Activated gamma-delta T cell treated with anti-CD3 and anti-CD28 coated beads, Interleukin-2, amount 50 U/mL, for 16 hours (primary cell): ENCODE data around the gene SLC47A2.
A peak's percentile ranks its signal among the peaks of the same experiment; 100 is the strongest.

Source experiments
- DNase-seq: peaks from one replicate; pipeline ENCODE4 v3.0.0-alpha.2; 2020; ENCODE audit warnings: low read depth

Gene SLC47A2

DNA sequence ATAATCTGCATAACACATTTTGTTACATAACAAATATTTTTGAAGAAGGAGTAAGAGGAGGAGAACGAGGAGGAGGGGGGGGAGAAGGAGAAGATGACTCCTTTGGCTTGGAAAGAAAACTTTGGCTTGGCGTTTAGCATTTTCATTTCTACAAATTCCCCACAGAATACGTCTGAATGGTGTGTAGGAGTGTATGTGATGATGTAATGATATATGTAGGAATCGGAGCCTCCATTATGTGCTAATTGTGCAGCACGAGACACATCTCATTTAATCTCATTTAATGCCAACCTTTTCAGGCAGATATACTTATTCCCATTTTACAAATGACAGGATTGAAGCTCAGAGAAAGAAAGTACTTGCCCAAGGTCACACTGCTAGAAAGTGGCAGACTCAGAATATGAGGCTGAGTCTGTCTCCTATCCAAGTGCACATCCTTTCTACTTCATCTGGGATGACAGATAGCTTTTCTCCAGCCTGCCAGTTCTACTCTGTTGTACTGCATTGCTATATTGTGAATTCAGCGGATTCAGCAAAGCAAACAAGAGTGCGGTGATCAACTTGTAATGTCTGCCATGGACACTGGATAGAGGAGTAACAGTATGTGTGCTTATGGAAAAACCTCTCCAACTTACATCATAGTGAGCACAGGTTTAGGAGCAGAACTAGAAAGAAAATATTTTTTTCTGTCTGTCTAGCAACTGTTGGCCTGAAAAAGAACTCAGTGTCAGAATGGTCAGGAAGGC lies 10.4 kb upstream of the SLC47A2 start:
- no peak for DNase-seq

DNA sequence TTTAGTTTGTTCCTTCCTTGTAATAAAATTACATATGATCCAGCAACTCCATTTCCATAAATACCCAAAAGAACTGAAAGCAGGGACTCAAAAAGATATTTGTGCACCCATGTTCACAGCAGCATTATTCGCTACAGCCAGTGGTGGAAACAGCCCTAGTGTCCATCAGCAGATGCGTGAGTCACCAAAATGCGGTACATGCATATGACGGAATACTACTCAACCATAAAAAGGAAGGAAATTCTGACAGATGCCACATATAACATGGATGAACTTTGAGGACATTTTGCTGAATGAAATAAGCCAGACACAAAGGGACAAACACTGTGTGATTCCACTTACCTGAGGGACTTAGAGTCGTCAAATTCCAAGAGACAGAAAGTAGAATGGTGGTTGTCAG lies 9.1 kb upstream of the SLC47A2 start:
- DNase-seq: no peak

DNA sequence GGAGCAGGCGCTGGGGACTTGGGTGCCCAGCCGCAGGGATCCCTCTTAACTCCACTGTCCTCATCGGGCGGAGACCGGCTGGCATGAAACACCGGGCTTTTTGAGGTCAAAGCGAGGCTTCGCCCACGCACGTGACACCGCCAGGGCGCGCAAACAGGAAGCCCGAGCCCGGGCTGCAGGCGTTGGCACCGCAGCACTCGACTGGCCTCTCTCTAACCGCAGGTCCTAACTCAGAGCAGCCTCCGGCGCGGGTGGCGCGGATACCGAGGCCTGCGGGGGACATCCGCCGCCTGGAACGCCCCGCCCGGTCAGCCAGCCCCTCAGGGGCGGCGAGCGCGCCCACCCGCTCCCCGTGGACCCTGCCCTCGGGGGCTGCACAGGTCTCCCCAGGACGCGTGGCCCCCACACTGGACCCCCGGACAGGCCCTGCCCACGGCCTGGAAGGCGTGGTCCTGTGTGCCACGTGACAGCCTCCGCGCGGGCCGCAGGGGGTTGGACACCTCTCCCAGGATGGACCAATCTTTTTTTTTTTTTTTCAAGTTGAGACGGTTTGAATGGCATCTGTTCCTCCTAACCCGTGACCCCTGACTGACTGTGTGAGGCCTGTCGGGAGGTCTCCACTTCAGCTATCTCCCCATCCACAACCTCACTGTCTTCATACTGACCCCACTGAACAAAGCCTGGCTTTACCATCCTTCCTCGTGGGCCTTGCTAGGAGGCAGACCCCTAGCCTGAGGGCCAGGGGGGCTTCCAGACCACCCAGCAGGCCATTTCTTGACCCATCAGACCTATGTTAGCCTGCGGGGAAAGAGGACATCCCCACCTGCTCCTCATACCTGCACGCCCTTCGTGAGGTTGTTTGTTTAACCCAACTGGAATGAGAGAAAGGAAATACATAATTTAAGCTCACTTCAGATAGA lies 8.4 kb upstream of the SLC47A2 start:
- peak; percentile 18 for DNase-seq

DNA sequence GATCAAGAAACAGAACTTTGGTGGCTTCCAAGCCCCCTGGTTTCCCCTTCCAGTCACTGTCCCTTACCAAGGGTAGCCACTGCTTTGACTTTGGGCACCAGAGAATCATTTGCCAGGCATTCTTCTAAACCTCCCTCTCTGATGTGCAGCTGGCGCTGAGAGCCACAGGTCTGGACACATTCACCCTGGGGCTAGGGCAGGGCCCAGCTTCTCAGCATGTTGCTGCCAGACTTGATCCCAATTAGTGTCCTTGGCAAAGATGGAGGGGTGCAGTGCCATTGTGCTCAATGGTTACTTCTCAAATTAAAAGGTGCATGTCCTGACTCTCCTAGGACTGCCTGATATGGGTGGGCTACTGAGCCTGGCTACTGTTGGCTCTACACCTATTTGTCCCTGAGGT lies 7.6 kb upstream of the SLC47A2 start:
- DNase-seq: no peak

DNA sequence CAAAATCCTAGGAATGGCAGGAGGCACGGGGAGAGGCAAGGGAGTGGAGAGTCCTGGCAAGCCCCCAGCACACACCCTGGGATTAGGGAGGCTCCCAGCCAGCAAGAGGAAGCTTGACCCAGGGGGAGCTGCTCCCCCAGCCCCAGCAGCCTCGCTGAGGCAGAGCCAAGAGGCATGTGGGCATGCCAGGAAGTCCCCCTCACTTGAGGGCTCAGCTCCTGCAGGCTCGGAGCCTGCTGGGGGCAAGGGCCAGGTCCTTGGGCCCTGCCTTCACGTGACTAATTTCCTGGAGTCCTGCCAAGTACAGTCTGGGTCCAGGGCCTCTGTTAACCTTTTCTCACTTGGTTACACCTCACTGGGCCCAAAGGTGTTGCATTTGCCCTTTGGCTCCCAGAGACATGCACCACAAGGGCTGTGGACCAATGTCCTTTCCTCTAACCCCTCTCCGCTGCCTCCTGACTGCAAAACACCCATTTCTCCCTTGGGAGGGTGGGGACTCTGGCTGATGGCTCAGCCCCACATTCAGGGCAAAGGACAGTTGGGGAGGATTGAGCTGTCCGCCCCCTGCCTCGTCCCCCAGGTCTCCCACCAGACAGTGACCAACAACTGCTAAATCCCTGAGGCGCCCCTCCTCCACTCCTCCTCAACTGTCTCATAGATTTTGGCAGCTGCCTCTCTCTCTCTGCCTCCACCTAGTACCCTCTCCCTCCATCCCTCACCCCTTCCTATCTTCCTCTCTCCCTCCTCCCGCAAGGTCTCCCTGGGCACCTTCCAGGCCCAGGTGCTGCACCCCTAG lies 4.4 kb upstream of the SLC47A2 start:
- DNase-seq: no peak

DNA sequence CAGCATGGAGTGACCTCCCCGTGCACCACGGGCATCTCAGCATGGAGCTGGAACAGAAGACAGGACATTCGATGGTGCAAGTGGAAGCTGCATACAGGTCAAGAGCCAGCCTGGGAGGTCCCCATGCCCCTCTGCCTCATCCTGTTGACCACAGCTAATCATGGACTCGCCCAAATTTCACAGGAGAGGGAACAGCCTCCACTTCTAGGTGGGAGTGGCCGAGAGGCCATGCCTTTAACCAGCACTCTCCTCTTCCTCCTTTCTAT lies 3.8 kb upstream of the SLC47A2 start:
- no peak for DNase-seq

DNA sequence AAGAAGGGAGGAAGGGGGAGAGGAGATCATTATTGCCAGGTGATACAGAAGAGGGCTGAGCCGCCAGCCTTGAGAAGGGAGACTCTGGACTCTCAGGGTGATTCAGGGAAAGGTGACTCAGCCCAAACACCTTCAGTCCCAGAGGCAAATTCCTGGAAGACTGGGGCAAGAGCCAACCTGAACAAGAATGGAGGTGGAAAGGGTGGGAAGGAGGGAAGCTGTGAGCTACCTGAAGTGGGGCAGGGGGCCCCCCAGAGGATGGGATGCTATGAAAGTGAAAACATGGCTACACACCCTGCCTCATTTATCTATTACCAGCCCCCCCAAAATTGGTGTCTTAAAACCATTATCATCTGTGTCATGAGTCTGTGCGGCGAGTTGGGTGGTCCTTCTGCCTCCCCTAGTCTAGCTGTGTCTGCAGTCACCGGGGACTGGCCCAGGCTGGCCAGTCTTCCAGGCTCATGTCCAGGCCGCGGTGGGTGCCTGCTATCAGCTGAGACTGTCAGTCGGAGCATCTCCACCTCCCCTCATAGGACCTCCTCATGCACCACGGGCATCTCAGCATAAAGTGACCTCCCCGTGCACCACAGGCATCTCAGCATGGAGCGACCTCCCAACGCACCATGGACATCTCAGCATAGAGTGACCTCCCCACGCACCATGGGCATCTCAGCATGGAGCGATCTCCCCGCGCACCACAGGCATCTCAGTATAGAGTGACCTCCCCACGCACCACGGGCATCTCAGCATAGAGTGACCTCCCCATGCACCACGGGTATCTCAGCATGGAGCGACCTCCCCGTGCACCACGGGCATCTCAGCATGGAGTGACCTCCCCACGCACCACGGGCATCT lies 3.2 kb upstream of the SLC47A2 start:
- no peak for DNase-seq

DNA sequence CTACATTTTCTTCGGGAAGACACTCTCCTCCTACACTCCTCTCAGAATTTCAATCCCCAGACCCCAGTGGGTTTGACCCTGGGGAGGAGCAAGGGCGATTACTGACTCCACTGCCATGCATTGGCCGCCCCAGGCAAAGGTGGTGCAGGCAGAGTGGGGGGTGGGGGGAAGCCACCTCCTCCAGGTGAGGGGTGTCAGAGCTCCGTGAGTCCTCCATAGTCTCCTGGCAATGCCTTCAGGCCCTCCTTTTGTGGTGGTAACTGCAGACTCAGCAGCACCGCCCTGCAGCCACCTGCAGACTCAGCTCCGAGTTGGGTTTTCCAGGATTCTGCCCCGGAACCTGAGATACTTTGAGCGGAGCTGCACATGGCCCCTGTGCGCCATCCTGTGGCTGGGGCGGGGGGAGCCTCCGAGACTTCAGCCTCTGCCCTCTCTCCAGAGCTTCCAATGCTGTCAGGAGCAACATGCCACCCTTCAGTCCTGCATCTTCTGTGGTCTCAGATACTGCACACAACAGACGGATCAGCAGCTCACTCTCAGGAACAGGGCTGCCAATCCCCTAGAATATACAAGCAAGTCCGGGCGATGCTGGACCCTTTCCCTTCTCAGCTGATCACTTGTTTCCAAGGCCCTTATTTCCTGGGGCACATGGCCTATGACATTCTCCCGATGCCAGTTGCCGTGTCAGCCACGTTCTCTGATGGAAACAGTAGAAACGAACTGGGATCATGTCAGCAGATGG lies 2.4 kb upstream of the SLC47A2 start:
- no peak for DNase-seq

DNA sequence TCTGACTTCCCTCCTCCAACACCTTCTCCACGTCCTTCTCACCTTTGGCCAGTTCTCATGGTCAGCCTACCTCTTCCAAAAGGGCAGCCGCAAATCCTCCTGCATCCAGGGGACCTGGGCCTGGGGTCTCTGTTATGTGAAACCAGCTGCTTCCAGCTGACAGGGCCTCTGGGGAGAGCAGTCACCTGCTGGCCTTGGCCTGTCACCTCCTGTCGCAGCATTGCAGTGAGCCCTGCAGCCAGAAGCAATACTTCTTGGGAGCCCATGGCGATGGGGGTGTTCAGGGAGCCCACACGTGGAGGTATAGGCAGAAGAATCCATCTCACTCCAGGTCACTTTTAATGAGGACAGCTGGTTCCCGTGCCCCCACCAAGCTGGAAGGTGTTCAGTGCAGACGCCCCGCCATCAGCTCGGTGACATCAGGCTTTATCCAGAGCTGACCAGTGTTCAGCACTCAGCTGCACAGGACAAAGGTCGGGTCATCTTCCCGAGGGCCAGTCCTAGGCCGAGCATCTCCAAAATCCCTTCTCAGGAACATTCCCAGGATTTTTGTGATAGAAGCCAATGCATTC lies 1.7 kb upstream of the SLC47A2 start:
- DNase-seq: no peak

DNA sequence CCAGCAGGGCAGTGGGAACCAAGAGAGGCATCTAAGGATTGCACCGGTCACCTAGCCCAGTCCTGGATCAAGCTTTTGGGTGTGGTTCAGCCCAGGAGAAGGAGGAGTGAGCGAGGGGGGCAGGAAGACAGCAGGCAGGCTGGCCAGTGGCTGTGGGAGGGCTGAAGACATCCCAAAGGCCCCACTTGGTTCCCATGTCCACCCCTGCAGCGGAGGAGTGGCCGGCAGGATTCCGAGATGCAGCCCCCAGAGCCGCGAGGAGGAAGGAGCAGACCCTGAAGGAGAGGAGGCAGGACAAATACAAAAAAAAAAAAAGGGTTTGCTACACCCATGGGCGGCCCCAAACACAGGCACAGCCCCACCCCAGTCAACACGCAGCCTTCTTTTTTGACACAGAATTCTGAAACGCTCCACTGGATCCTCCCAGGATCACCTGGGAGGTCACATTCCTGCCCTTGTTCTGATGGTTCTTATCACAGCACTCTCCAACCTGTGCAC lies 1.1 kb upstream of the SLC47A2 start:
- no peak for DNase-seq

DNA sequence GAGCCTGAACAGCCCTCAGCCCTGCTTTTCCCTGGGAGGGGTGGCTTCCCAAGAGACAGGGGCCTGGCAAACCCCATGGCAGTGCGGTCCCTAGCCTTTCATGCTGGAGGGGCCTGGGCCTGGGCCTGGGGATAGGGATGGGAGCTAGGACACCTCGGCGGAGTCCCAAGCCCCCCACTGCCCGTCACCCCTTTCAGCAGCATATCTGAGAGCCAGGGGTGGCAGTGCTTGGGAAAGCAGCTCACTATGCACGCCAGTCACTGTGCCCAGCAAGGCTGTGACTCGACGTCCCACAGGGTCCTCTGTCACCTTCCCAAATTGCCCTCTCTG lies 612 bp upstream of the SLC47A2 start:
- no peak for DNase-seq

DNA sequence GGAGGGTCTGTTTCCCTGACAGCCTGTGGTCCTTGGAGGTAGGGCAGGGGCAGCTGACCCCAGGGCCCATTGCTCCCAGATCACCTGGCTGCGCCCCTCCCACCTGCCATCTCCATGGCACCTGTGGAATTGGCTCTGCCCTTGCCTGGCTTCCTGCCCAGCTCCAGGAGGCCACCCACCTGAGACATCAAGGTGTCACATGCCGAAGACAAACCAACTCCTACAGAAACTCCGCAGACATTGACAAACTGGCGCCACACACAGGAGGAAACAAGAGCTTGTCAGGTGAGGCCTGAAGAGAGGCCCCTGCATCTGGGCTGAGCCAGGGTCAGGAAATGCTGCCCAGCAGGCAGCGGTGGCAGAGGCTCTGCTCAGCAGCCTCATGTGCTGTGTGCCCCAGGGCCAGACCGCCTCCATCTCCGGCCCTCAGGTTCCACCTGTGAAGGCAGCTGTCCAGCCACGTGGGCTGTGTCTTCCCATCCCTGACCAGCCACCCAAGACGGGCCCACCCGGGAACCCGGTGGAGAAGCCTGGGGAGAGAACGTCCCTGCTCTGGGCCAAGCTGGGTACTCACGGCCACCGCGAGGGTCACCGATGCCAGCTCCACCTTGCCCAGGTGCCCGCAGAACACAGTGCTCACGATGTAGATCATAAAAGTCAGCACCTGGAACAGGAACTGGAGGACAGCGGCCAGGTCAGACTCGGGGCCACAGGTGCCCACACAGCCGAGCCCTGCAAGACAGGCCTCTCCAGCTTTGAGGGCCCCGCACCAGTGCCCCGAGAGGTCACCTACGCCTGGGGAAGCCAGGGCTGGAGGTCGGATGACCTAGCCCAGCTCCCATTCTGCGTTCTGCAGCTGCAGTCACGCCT lies 1.6 kb downstream of the SLC47A2 start:
- no peak for DNase-seq

DNA sequence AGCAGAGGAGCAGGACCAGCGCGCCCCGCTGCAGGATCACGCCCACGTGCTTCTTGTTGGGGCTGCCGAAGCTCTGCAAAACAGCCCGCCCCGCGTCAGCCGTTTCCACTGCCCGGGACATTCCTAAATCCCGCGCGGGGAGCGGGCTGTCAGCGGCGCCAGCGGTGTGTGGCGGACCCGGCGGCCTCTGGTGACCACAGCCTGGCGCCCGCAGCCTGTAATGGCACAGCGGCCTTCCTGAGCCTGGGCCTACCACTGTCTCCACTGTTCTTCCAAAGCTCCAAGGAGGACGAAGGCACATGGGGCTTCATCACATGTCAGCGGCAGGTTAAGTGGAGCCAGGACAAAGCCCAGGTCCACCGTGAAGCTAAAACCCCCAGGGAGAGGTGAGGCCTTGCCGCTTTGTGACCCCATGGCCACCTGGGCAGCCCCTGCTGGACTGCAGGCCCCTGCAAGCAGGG lies 2.5 kb downstream of the SLC47A2 start:
- DNase-seq: no peak

DNA sequence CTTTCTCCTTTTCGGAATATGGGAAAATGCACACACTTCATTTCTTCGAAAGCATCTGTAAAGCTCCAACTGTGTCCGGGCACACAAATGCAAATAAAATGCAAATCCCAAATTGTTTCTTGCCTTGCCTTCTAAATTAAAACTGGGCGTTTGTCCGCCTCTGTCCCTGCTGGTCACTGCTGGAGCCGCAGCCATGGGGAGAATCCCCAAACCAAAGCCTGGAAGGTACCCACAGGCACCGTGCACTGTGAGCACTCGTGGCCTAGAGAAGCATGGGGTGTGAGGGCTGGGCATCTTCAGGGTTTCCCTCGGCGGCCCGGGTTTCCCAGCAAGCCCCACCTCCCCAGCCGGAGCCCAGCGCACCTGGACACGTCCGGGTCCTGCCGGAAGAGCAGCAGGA lies 2.9 kb downstream of the SLC47A2 start:
- DNase-seq: no peak

DNA sequence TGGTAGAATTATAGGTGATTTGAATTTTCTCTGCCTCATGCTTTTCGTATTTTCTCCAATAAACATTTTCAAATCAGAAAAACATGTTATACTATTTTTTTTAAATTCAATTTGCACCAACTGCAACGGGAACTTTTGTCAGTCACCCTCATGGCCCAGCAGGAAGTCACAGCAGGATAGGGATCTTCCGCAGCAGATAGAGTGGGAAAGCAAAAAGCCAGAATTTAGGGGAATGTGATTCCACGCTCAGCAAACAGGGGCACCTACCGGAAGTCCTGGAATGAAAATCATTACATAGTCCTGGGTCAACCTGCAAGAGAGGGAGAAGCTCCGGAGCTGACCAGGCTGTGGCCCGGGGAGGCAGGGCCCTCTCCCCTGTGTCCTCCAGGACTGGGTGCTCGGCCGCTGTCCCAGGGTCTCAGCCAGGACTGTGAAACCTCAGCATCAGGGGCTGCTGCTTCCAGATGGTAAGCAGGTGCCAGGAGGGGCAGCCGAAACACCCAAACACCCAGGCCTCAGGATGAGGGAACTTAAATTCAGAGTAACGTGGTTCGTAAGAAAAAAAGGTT lies 3.9 kb downstream of the SLC47A2 start:
- no peak for DNase-seq

DNA sequence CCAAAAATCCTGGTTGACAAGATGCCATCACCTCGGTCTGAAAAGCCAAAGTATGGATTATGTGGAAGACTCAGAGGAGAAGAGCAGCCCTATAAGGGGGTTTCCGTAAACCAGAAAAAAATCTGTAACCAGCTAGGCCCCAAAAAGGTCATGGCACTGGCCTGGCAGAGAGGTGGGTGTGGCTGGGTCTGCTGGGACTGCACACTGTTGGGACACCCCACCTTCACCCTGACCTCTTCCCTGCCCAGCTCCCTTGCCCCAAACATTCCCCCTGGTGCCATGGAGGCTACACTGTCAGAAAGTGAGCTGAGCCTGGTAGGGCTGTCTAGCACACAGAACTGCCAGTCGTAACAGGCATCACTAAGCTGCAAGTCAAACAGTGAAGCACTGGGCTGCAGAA lies 6.5 kb downstream of the SLC47A2 start:
- DNase-seq: no peak

DNA sequence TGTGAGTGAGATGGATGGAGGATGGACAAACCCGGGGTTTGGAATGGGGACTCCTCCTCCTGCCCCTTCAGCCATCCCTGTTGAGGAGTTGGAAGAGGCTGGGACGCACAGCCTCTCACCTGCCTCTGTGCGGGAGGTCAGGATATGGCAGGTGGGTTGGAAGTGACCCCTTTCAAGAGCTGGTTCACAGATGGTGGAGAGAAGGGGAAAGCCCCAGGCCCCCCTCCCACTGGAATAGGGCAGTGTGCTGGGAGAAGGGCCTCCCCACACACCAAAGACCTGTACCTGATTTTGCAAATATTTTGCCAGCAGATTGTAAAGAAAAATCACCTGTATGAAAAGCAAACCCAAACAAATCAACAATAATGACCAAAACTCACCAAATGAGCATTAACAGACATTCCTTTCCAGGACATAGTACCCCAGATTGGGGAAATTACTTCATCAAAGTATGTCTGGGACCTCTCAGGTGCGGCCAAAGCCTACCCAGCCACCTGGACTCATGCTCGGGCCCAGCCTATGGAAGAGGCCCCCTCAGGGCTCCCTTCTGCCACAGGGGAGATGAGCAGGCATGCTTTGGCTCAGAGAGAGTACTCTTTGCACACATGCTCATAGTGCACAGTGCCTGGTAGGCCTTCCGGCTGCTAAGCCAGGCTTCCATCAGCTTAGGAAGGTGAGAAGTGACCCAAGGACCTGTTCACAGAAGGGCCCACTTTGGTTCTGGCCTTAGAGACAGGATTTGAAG lies 7.8 kb downstream of the SLC47A2 start:
- no peak for DNase-seq

DNA sequence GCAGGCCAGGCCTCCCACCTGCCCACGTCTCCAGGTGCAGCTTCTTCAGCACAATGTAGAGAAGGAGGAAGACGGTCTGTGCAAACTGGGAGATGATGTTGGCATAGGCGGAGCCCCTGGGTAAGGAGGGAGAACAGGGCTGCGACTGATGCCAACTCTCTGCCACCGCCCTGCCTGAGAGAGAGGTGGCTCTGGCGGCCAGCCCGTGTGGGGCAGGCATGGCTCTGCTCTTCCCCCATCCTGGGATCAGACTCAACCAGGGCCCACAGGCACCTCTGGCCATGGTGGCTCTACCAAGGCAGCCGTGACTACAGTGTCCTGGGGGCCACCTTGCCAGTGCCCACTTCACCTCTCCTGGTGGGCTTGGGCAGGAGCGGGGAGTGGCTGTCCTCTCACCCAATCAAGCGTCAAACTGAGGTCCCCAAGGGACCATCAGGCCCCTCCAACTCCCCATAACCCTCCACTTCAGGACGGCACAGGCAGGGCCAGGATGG lies 8.6 kb downstream of the SLC47A2 start:
- no peak for DNase-seq
